GM20000 (cell line): ENCODE results near the gene HIPK2.

Source experiments
- DNase-seq: peaks from one replicate; pipeline ENCODE4 v3.0.0; 2012; ENCODE audit warnings: low spot score
- TF ChIP-seq, protein P1 (sequence below): IDR thresholded peaks from 2 replicates; pipeline ENCODE4 v1.5.1; 2012; ENCODE audit warnings: mild to moderate bottlenecking, control low read depth; ENCODE audit errors: extremely low read depth, missing control alignments

HIPK2 gene

GRCh38 chr7:139521439-139521838 is 256.4 kb downstream of the HIPK2 start:
- TF ChIP-seq, protein P1, sequence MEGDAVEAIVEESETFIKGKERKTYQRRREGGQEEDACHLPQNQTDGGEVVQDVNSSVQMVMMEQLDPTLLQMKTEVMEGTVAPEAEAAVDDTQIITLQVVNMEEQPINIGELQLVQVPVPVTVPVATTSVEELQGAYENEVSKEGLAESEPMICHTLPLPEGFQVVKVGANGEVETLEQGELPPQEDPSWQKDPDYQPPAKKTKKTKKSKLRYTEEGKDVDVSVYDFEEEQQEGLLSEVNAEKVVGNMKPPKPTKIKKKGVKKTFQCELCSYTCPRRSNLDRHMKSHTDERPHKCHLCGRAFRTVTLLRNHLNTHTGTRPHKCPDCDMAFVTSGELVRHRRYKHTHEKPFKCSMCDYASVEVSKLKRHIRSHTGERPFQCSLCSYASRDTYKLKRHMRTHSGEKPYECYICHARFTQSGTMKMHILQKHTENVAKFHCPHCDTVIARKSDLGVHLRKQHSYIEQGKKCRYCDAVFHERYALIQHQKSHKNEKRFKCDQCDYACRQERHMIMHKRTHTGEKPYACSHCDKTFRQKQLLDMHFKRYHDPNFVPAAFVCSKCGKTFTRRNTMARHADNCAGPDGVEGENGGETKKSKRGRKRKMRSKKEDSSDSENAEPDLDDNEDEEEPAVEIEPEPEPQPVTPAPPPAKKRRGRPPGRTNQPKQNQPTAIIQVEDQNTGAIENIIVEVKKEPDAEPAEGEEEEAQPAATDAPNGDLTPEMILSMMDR = no peak
- no peak for DNase-seq

DNA sequence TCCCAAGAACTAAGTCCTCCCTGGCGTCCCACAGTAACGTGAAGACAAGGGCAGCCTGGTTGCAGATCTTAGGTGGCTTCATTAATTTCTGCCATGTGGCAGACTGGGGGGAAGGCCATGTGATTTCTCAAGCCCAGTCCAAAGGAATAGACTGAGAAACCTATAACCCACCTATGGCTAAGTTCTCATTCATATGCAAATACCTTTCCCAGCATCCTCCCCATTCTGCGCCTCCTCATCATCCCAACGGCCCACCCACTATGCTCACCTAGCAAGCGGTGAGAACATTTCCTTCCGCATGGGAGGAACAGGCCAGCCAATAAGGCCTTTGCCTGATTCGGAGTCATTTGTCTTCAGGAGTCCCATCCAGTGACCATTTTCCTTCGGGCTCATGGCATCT is 262.5 kb downstream of the HIPK2 start:
- TF ChIP-seq, protein P1 = no peak
- DNase-seq = no peak
